Suprapubic skin (tissue), 4 donors: ENCODE measurements around the gene PRPF40B.

ENCODE experiments used
- CTCF ChIP-seq, 2 donors: fragments of 200-600 bp in 1 of 2; fragments of 450-650 bp in 1 of 2; sonication (generic) in 1 of 2; IDR thresholded peaks; one replicate each; pipeline ENCODE4 v1.5.1; 2016 to 2019; ENCODE audit warnings: antibody characterized with exemption in 2 of 2, mild to moderate bottlenecking in 1 of 2, moderate library complexity in 1 of 2
- EP300 ChIP-seq: sonication (generic); formaldehyde crosslinking; IDR thresholded peaks from one replicate; pipeline ENCODE4 v1.6.1; 2017; ENCODE audit warnings: antibody characterized with exemption
- POLR2A ChIP-seq, 2 donors: fragments of 450-650 bp; IDR thresholded peaks; one replicate each; pipeline ENCODE4 v1.6.1; 2017; ENCODE audit warnings: antibody characterized with exemption in 2 of 2, mild to moderate bottlenecking in 2 of 2, moderate library complexity in 2 of 2
- POLR2AphosphoS5 ChIP-seq, 3 donors: sonication (generic); formaldehyde crosslinking; IDR thresholded peaks; one replicate each; pipeline ENCODE4 v1.6.1; 2017; ENCODE audit warnings: antibody characterized with exemption in 3 of 3

GRCh38 chr12:49622501-49623141 is 740 bp upstream of the PRPF40B start:
- TF ChIP-seq POLR2A (IDR thresholded peaks at IDR 0.05) (no peak), CTCF (IDR thresholded peaks at IDR 0.05) (no peak), POLR2AphosphoS5 (IDR thresholded peaks at IDR 0.05) (no peak), EP300 (no peak)
